Smooth muscle cell of the brain vasculature (primary cell): Measurements from ENCODE around the gene FSCN2.

Experiments
- DNase-seq: peaks from one replicate; pipeline ENCODE4 v3.0.0-alpha.2; 2012; ENCODE audit warnings: low read depth, low spot score

Gene FSCN2

GRCh38 chr17:81541123-81541522, 12.9 kb downstream of the FSCN2 start:
- DNase-seq, result no peak

DNA sequence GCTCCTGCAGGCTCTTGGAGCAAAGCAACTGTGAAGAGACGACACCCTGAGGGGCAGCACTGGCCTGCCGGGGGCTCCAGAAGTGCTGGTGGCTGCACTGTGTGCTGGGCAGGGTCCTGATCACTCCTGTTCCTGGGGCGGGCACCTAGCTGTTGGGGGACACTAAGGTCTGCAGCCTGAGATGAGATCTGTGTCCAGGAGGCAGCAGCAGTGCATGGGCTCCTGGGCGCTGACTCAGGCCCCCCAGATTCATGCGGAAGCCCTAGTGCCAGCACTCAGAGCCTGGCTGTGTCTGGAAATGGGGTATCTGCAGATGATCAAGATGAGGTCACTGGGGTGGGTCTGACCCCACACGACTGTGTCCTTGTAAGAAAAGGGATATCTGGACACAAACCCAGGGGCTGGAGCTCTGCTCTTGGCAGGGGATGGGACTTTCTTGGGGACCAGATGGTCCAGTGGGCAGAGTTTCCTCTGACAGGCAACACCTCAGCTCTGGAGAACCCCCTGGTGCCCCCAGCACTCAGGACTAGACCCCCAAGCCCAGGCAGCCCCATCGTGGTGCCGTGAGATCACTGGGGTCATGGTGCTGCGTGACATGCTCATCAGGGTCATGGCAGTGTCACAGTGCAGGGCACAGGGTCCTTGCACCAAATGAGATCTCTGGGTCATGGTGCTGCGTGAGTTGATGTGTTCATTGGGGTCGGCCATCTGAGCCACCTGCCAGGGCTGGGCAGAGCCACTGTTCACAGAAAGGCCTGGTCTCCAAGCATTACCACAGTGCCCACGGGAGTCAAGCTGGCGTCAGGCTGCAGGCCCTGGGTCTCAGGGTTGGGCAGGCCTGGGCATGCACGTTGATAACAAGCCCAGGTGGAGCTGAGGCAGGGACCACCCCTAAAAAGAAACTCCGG, 14.5 kb downstream of the FSCN2 start:
- DNase-seq, result no peak

GRCh38 chr17:81543339-81543675, 15.1 kb downstream of the FSCN2 start:
- no peak for DNase-seq

GRCh38 chr17:81543756-81544155, 15.6 kb downstream of the FSCN2 start:
- no peak for DNase-seq

DNA sequence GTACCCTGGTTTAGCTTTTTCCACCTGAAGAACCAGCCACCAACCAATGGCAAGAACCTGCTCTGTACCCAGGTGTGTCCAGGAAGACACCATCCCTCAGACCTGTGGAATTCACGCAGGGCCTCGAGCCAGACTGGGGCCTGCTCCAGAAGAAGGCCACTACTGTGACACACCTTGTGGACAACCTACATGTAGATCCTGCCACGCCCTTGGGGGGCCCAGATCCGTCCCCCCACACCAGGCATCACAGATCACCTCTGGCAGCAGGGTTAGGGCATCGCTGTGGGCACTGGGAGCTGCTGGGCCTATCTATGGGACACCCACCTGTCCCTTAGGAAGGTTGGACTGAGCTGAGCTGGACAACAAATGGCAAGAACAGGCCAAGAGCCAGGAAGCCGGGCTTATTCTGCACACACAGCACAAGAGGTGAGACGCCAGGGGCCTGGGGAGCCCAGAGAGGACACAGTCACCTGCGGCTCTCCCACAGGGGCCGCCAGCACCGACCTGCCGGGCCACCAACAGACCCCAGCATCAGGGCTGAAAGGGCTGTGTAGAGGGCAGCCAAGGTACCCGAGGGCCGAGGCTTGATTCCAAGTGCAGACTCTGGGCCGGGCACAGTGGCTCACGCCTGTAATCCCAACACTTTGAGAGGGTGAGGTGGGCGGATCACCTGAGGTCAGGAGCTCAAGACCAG, 16.3 kb downstream of the FSCN2 start:
- no peak for DNase-seq

GRCh38 chr17:81545160-81545949, 17.2 kb downstream of the FSCN2 start:
- no peak for DNase-seq

DNA sequence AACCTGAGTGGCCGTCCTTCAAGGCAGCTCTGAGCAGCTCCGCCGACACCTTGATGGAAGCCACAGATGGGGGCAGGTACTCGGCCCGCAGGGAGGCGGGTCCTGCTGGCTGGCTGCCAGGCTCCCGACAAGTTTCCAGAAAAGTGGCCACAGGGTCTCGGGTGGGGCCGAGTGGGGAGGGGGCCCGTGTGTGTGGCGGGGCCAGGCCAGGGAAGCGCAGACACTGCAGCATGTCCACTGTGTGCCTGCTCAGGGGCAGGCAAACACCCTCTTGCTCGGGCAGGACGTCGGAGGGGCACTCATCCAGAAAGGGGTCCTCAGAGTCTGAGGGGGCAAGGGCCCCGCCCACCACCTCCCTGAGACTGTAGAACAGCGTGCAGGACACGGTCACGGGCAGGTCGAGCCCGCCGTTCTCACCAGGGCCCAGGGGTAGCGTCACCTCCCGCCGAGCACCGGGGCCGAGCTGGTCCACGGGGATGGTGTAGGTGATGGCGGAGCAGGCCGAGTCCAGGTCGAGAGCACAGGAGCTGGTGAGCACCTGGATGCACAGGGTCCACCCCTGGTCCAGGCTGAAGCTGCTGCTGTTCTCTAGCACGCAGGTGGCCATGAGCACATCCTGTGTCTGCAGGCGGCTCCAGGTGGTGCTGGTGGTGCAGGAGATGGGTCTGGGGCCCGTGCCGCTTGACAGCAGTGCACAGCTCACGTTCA, 18.9 kb downstream of the FSCN2 start:
- no peak for DNase-seq

DNA sequence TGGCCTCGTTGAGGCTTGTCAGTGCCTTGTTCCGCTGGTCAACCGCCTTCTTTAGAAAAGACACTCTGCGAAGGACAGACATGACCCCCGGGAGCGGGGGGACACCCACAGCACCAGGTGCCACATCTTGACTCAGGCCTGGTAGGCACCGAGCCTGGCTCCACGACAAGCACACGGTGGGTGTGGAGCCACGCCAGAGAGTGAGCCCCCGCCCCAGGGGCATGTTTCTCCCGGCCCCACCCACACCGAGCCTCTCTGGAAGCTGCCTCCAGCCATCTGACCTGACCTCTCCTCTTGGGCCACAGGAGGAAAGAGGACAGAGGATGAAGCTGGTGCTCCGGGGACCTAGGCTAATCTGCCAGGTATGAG, 19.4 kb downstream of the FSCN2 start:
- DNase-seq, result no peak

DNA sequence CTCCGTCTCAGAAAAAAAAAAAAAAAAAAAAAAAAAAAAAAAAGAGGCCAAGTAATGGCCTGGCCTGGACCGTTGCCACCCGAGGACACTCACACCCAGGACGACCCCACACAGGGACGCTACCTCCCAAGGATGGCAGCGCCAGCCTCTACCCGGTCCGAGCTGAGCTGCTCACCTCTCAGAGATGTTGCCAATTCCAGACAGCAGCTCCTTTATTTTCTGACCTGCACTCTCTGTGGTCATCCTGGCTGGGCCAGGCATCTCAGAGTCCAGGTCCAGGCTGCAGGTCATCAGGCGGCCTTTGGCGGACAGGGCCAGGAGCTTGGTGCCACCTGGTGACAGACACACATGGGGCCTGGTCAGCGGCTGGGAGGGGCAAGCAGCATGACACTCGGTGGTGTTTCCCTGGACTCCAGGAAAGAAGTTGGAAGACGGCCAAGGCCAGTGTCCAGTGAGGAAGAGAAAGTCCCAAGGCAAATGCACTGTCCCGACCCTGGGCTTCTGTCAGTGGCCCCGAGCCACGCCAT, 20.9 kb downstream of the FSCN2 start:
- no peak for DNase-seq

DNA sequence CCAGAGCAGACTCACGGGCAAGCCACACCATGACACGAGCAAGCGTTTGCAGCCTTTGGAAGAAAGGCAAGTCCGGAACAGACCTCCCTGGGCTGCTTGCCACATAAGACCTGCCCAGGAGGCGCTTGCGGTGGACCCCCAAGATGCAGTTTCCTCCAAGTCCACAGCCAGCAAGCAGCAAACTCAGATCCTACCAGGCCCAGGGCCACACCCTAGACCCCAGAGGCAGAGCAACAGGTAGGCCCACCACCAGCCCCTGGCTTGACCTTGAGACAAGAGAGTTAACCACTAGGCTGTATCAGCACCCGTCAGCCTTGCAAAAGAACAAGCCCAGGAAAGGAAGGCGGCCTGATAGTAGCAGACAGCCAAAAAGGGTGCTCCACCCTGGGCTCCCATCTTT, 21.6 kb downstream of the FSCN2 start:
- no peak for DNase-seq

DNA sequence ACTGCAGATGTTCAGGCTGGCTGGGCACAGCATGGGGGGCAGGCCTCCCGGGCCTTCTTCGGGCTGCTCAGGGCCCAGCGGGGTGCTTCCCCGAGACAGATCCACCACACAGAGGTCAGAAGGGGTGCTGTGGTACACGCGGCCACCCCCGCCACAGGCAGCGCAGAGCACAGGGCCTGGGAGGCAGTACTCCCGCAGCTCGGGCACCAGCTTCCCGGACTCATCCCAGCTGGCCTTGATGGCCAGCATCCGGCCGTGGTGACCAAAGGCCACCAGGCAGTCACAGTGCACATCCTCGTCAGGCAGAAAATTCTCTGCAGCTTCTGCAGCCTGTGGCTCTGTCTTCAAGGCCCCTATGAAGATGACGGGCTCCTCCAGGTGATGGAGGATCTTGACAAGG, 22.1 kb downstream of the FSCN2 start:
- DNase-seq, result no peak

DNA sequence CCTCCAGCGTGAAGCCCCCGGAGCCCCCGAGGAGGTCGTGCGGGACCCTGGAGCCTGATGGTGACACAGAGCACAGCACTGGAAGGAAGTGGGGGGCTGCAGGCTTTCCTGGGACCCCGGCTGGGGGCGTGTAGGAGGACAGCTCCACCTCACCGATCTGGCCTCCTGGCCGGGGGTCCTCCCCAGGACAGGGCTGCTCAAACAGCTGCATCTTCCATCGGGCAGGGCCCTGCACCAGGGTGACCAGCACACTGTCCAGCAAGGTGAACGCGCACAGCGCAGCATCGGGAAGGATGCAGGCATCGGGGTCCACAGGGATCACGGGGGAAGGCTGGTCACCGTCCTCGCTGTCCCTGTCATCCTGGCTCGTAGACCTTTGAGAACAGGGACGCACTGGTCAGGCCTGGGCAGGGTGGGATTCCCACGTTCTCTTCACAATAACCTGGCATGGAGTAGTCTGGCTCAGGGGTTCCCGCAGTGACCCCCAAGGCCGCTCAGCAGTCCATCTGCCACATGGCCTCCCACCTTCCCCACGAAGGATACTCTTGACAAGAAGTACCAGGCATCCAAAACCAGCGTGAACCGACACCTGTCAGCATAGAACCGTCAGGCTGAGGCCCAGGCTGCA, 22.8 kb downstream of the FSCN2 start:
- no peak for DNase-seq

GRCh38 chr17:81551458-81552243, 23.5 kb downstream of the FSCN2 start:
- no peak for DNase-seq

DNA sequence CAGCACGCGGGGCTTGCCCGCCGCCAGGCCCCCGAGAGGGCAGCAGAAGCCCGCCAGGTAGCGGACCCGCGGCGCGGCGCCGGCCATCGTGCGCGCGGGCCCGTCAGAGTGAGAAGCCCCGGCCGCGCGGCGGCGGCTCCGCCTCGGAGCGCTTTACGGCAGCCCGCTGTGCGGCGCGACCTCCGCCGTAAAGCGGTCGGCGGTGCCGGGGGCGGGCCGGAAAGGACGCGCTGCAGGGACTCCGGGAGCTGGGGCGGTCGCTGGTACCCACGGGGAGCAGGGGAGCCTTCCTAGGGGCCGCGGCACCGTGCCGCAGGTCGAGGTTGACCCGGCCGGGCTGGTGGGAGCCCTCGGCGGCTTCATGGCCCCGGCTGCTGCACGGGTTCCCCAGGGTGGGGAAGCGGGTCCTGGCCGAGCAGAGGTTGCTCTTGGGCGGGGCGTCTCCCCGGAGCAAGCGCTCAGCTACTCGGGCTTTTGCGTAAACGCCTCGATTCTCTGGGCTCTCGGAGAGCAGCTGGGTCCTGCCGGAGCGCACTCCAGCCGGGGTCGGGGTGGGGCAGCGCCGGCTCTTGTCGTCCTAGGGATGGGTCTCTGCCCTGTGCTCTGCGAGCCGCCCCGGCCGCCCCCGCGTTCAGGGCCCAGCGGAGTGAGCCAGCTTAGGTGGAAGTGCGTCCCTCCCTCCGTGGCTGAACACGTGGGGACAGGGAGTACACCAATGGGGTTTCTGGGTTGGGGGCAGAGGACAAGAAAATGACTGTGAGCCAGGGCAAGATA, 24.3 kb downstream of the FSCN2 start, which contains the start of gene FAAP100:
Gene FAAP100 (minus strand): TSS at position 110 of the 774 bp plus-strand sequence. CDS start 23 bp downstream, at position 87.
- DNase-seq, result no peak

DNA sequence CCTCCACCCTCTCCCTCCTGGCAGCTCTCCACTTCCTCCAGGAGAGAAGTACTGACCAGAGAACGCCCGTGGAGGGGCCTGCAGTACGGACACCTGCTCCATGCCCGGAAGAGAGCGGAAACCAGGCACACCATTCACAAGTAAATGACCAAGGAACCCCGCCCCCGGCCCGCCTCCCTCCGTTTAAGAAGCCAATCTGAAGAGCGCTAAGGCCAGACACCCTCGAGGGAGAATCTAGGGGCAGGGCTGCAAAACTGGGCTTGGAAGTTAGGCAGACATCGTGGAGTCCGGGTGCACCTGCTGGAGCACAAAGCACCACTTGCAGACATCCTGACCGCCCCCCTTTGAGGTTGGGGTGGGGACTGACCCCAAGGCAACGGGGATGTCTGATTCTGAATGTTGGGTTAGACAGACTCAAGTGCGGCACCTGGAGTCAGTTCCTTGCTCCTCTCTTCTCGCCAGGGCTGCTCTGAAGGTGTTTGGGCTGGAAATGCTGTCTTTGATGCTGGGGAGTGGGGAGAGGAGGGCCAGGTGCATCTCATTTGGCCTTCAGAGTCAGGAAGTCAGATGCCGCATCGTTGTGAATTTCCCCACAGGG, 24.9 kb downstream of the FSCN2 start:
- no peak for DNase-seq

GRCh38 chr17:81553616-81554181, 25.5 kb downstream of the FSCN2 start:
- no peak for DNase-seq

- DNase-seq, result no peak
These were observed 28.1 kb downstream of the FSCN2 start for GRCh38 chr17:81556175-81556691.

GRCh38 chr17:81556863-81557262, 28.7 kb downstream of the FSCN2 start:
- DNase-seq, result no peak
